ENCODE measurements around the gene PRDX5. TPM values are rescaled to one million over a fixed set of nuclear protein-coding genes. Genes with fewer than 3 reads are reported as not detected.
A peak's percentile ranks its signal among the peaks of the same experiment; 100 is the strongest.
"Not testable (repeated sequence)": the region's sequence is repeated elsewhere in the genome, so short reads cannot be mapped to it uniquely, and the experiment has no call there.

PRDX5 gene
- total RNA-seq, 2 experiments from 2014 or later = 97.4 to 106 TPM

GRCh38 chr11:64323373-64323772 is 5.5 kb downstream of the PRDX5 start:
- ChIA-PET CTCF (interaction anchor here (0.9 to 1.7 kb wide), 4 partner anchors 8 to 23 kb away, joined by 3 to 9 read pairs (median 4); no protein-coding TSS in a partner anchor), POLR2A (no interaction called here)
- no peak overlapping the region for H3K27ac Mint-ChIP-seq
- no peaks in the 10 kb centered on the region for H3K9me3 Mint-ChIP-seq
- H3K36me3 Mint-ChIP-seq (ENCODE audit: low read depth) = peaks cover 10% of the 10 kb centered on the region
- no peak overlapping the region for H3K4me3 Mint-ChIP-seq
- H3K4me1 Mint-ChIP-seq = peaks cover 16% of the 10 kb centered on the region
- H3K27me3 Mint-ChIP-seq = no peaks in the 10 kb centered on the region
- no peak for DNase-seq

DNA sequence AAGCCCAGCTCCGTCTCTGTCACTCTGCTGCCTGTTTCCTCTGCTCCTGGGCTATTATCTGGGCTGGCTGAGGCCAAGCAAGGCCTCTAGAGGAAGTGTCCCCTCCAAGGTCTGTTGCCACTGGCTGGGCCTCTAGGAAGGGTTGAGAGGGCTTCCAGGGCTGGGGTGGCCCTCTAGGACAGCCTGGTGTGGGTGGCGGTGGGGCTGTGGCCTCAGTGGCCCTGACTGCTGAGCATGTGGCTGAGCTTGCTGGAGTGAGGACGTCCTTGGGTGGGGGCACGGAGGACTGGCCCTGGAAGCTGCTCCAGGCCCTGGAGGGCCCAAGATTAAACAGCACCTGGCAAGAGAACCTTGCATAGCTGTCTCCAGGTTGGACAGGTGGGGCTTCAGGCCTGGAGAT is 6.1 kb downstream of the PRDX5 start:
- H3K4me3 Mint-ChIP-seq, DNase-seq, H3K27me3 Mint-ChIP-seq, H3K9me3 Mint-ChIP-seq, POLR2A ChIA-PET: not testable (repeated sequence)
- Mint-ChIP-seq H3K27ac (peak overlapping the region; percentile 68), H3K36me3 (ENCODE audit: low read depth) (peaks cover 10% of the 10 kb centered on the region), H3K4me1 (peaks cover 13% of the 10 kb centered on the region)
- CTCF ChIA-PET = interaction anchor here (0.6 to 1.7 kb wide), 3 partner anchors 8 to 133 kb away, joined by 3 to 9 read pairs (median 3); no protein-coding TSS in a partner anchor

DNA sequence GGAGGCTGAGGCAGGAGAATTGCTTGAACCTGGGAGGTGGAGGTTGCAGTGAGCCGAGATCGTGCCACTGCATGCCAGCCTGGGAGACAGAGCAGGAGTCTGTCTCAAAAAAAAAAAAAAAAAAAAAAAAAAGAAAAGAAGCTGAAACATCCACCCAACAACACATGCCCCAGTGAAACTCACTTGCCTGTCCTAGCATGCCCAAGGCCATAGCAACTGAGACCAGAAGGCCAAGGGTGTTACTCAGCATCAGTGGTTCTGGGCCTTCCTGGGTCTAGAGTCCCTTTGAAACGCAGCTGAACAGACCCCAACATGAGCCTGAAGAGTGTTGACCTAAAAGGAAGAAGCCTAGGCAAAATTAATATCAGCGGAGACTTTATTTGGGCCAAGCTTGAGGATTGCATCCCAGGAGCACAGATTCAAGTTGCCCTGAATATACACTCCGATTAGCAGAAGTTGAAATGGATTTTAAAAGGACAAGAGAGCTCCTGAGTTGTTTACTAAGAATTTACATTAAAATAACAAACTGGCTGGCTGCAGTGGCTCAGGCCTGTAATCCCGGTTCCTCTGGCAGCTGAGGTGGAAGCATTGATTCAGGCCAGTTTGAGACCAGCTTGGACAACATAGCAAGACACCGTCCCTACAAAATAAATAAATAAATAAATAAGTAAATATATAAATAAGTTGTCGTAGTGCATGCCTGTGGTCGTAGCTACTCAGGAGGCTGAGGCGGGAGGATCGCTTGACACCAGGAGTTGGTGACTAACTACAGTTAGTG is 7.0 kb downstream of the PRDX5 start:
- H3K36me3 Mint-ChIP-seq (ENCODE audit: low read depth) = peaks cover 9% of the 10 kb centered on the region
- ChIA-PET CTCF (interaction anchor here (0.6 to 1.5 kb wide), 3 partner anchors 12 to 35 kb away, joined by 3 to 4 read pairs (median 4); no protein-coding TSS in a partner anchor), POLR2A (no interaction called here)
- H3K4me1 Mint-ChIP-seq = peaks cover 6% of the 10 kb centered on the region
- H3K4me3 Mint-ChIP-seq = no peak overlapping the region
- no peaks in the 10 kb centered on the region for H3K9me3 Mint-ChIP-seq
- H3K27ac Mint-ChIP-seq = no peak overlapping the region
- DNase-seq = no peak
- H3K27me3 Mint-ChIP-seq = no peaks in the 10 kb centered on the region

DNA sequence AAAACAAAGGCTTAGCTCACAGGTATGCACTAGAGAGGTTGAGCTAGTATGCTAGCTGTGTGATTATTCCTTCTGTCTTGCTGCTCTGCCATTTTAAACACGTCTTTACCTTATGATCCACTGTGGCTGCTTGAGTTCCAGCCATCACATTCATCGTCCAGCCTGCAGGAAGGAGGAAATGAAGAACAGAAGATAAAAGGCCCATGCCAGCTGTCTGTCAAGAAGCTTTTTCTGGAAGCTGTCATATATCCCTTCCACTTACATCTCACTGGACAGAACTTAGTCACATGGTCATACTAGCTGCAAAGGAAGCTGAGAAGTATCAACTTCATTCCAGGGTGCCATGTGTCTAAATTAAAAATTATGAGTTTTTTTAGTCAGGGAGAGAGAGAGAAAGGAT is 9.5 kb downstream of the PRDX5 start:
- Mint-ChIP-seq H3K9me3 (no peaks in the 10 kb centered on the region), H3K27ac (no peak overlapping the region), H3K4me1 (peaks cover 19% of the 10 kb centered on the region), H3K27me3 (no peaks in the 10 kb centered on the region), H3K36me3 (ENCODE audit: low read depth) (no peaks in the 10 kb centered on the region), H3K4me3 (no peak overlapping the region)
- CTCF ChIA-PET = interaction anchor here (0.6 to 1.2 kb wide), 2 partner anchors 10 to 16 kb away, joined by 4 read pairs; partner anchors contain the start of genes PRDX5 and TRMT112
- POLR2A ChIA-PET = no interaction called here
- no peak for DNase-seq

- Mint-ChIP-seq H3K4me1 (peaks cover 22% of the 10 kb centered on the region), H3K9me3 (no peaks in the 10 kb centered on the region), H3K27ac (no peak overlapping the region), H3K36me3 (ENCODE audit: low read depth) (no peaks in the 10 kb centered on the region), H3K27me3 (no peaks in the 10 kb centered on the region), H3K4me3 (no peak overlapping the region)
- POLR2A ChIA-PET = no interaction called here
- DNase-seq = no peak
- CTCF ChIA-PET = interaction anchor here (1.2 kb wide), 1 partner anchor 10 kb away, joined by 4 read pairs; the partner anchor contains the start of genes PRDX5 and TRMT112
Measured at GRCh38 chr11:64327993-64328392, 10.1 kb downstream of the PRDX5 start.

DNA sequence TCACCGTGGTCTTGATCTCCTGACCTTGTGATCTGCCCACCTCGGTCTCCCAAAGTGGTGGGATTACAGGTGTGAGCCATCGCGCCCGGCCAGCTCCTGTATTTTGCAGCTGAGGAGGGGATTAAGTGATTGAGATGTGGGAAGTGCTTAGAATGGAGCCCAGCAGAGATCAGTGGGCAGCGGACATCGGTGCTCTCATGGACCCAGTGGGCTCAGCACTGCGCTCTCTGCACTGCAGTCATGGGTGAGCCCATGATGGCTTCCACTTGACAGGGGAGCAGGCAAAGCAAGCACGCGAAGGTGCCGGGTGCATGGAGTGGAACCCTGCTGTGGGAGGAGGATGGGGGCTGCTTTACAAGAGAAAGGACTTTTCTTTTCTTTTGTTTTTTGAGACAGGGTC is 13.0 kb downstream of the PRDX5 start:
- H3K27ac Mint-ChIP-seq = no peak overlapping the region
- peaks cover 26% of the 10 kb centered on the region for H3K4me1 Mint-ChIP-seq
- DNase-seq = no peak
- no peaks in the 10 kb centered on the region for H3K27me3 Mint-ChIP-seq
- ChIA-PET POLR2A (interaction anchor here (1.5 kb wide), 1 partner anchor 13 kb away, joined by 12 read pairs; the partner anchor contains the start of genes PRDX5 and TRMT112), CTCF (interaction anchor here (0.7 to 4.4 kb wide), 20 partner anchors 8 to 1919 kb away, joined by 3 to 54 read pairs (median 4); partner anchors contain the start of genes BAD, CCDC88B, ESRRA and PRDX5)
- peaks cover 3% of the 10 kb centered on the region for H3K36me3 Mint-ChIP-seq (ENCODE audit: low read depth)
- no peaks in the 10 kb centered on the region for H3K9me3 Mint-ChIP-seq
- no peak overlapping the region for H3K4me3 Mint-ChIP-seq

DNA sequence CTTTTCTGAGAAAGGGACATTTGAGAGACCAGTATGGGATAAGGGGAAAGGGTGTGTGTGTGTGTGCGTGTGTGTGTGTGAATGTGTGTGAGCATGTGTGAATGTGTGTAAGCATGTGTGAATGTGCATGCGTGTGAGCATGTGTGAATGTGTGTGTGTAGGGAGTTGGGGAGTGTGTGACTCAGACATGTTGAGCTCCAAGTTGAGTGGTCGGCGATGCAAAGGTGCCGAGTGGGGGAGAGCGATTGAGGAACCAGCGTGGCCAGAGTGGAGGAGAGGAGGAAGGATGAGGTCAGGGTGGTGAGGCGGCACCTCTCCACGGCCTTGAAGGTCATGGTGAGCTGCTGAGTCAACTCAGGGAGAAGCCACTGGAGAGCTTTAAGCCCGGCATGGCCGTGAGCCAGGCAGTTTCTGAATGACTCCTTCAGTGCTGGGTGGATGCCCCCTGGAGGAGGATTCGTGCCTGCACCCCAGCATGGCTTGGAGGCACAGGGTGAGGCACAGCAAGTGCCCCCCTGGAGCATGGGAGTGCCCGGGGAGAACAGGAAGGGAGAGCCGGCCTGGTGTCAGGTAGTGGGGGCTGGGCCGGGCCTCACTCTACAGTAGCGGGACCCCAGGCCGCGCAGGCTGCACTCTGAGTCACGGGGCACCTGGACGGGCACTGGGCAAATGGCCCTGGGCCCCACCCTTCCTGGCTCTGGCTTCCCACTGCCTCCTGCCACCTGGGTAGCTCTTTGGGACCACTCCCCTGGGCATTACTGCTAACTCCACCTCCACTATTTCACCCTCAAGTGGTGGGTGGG is 13.8 kb downstream of the PRDX5 start:
- Mint-ChIP-seq H3K27ac (peak overlapping the region; percentile 78), H3K36me3 (ENCODE audit: low read depth) (peaks cover 3% of the 10 kb centered on the region), H3K27me3 (no peaks in the 10 kb centered on the region), H3K4me1 (peaks cover 26% of the 10 kb centered on the region), H3K9me3 (no peaks in the 10 kb centered on the region), H3K4me3 (no peak overlapping the region)
- peak; percentile 76 for DNase-seq
- POLR2A ChIA-PET = interaction anchor here (0.8 to 1.5 kb wide), 2 partner anchors 8 to 14 kb away, joined by 4 to 12 read pairs; partner anchors contain the start of genes CCDC88B, PRDX5 and TRMT112
- CTCF ChIA-PET = interaction anchor here (0.5 to 4.4 kb wide), 36 partner anchors 8 to 331 kb away, joined by 3 to 54 read pairs (median 4); partner anchors contain the start of genes BAD, CCDC88B, ESRRA and FERMT3

DNA sequence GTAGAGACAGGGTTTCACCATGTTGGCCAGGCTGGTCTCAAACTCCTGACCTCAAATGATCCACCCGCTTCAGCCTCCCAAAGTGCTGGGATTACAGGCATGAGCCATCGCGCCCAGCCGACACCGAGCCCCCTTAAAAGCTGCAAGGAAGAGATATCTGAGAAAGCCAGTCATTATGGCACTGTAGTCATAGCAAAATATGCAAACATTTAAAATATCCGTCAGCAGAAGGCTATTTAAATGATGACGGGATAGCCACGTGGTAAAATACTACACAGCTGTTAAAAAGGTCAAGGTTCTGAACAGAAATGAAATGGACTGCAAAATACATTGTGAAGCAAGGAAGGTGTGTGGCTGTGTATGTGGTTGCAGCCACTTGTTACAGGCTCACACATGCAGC is 15.6 kb downstream of the PRDX5 start:
- Mint-ChIP-seq H3K27me3 (no peaks in the 10 kb centered on the region), H3K4me3 (no peak overlapping the region), H3K27ac (no peak overlapping the region), H3K4me1 (peaks cover 40% of the 10 kb centered on the region), H3K9me3 (no peaks in the 10 kb centered on the region), H3K36me3 (ENCODE audit: low read depth) (peaks cover 14% of the 10 kb centered on the region)
- ChIA-PET POLR2A (no interaction called here), CTCF (interaction anchor here (2.5 to 4.4 kb wide), 3 partner anchors 9 to 23 kb away, joined by 10 to 54 read pairs (median 29); partner anchors contain the start of genes PRDX5 and TRMT112)
- DNase-seq = no peak

GRCh38 chr11:64334764-64335735 is 17.1 kb downstream of the PRDX5 start:
- CTCF ChIA-PET = no interaction called here
- Mint-ChIP-seq H3K27ac (no peak overlapping the region), H3K4me3 (no peak overlapping the region), H3K4me1 (peaks cover 51% of the 10 kb centered on the region), H3K9me3 (no peaks in the 10 kb centered on the region), H3K27me3 (no peaks in the 10 kb centered on the region), H3K36me3 (ENCODE audit: low read depth) (peaks cover 16% of the 10 kb centered on the region)
- POLR2A ChIA-PET = no interaction called here
- no peak for DNase-seq

- DNase-seq = no peak
- ChIA-PET POLR2A (no interaction called here), CTCF (interaction anchor here (0.7 to 0.9 kb wide), 2 partner anchors 12 to 53 kb away, joined by 3 read pairs; partner anchors contain the start of gene BAD)
- H3K27ac Mint-ChIP-seq = no peak overlapping the region
- H3K4me3 Mint-ChIP-seq = peak overlapping the region; percentile 16
- no peaks in the 10 kb centered on the region for H3K27me3 Mint-ChIP-seq
- H3K4me1 Mint-ChIP-seq = peaks cover 49% of the 10 kb centered on the region
- H3K36me3 Mint-ChIP-seq (ENCODE audit: low read depth) = peaks cover 26% of the 10 kb centered on the region
- no peaks in the 10 kb centered on the region for H3K9me3 Mint-ChIP-seq
Measured at GRCh38 chr11:64337538-64338249, 19.8 kb downstream of the PRDX5 start.

- H3K4me3 Mint-ChIP-seq = peak overlapping the region; percentile 84
- peaks cover 24% of the 10 kb centered on the region for H3K36me3 Mint-ChIP-seq (ENCODE audit: low read depth)
- H3K27ac Mint-ChIP-seq = peak overlapping the region; percentile 92
- H3K4me1 Mint-ChIP-seq = peaks cover 49% of the 10 kb centered on the region
- ChIA-PET POLR2A (no interaction called here), CTCF (interaction anchor here (0.7 to 0.8 kb wide), 2 partner anchors 21 to 54 kb away, joined by 3 read pairs; partner anchors contain the start of genes BAD, PRDX5 and TRMT112)
- no peaks in the 10 kb centered on the region for H3K27me3 Mint-ChIP-seq
- H3K9me3 Mint-ChIP-seq = no peaks in the 10 kb centered on the region
- no peak for DNase-seq
Measured at GRCh38 chr11:64338716-64339115, 20.8 kb downstream of the PRDX5 start.
